ENCODE measurements around the gene TDRKH. TPM values are rescaled to one million over a fixed set of nuclear protein-coding genes. Genes with fewer than 3 reads are reported as not detected.

Gene TDRKH
- total RNA-seq, 4 donors from 2014 or later: 1.2 to 5.0 (median 3.6) TPM

DNA sequence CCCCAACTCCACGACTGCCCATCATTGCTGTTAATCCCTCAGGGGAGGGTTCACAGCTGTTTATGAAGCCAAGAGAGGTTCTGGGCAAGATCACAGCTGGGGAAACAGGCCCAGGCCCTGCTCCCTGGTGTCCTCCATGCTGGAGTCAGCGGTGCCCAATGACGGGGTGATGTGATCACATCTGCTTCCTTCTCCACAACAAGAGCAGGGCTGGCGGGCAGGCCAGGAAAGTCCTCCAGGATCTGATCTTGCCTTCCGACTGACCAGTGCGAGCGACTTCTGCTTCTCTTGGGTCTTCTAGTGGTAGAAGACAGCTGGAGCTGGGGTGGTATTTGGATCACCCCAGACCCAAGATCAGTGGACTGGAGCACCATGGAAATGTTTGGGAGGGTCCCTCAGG is 15.9 kb upstream of the TDRKH start:
- no peaks in the 10 kb centered on the region for H3K9me3 ChIP-seq
- no peaks in the 10 kb centered on the region for H3K4me1 ChIP-seq
- no peak overlapping the region for H3K27ac ChIP-seq
- TF ChIP-seq POLR2A (IDR thresholded peaks at IDR 0.05): no peak
- TF ChIP-seq, protein P1, sequence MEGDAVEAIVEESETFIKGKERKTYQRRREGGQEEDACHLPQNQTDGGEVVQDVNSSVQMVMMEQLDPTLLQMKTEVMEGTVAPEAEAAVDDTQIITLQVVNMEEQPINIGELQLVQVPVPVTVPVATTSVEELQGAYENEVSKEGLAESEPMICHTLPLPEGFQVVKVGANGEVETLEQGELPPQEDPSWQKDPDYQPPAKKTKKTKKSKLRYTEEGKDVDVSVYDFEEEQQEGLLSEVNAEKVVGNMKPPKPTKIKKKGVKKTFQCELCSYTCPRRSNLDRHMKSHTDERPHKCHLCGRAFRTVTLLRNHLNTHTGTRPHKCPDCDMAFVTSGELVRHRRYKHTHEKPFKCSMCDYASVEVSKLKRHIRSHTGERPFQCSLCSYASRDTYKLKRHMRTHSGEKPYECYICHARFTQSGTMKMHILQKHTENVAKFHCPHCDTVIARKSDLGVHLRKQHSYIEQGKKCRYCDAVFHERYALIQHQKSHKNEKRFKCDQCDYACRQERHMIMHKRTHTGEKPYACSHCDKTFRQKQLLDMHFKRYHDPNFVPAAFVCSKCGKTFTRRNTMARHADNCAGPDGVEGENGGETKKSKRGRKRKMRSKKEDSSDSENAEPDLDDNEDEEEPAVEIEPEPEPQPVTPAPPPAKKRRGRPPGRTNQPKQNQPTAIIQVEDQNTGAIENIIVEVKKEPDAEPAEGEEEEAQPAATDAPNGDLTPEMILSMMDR (IDR thresholded peaks at IDR 0.05): no peak
- no peaks in the 10 kb centered on the region for H3K27me3 ChIP-seq
- peaks cover 0 to 10% (median 0%) of the 10 kb centered on the region in 3 donors for H3K36me3 ChIP-seq
- peak in 1 of 3 donors; percentile 36 for DNase-seq
- no peak overlapping the region for H3K4me3 ChIP-seq

DNA sequence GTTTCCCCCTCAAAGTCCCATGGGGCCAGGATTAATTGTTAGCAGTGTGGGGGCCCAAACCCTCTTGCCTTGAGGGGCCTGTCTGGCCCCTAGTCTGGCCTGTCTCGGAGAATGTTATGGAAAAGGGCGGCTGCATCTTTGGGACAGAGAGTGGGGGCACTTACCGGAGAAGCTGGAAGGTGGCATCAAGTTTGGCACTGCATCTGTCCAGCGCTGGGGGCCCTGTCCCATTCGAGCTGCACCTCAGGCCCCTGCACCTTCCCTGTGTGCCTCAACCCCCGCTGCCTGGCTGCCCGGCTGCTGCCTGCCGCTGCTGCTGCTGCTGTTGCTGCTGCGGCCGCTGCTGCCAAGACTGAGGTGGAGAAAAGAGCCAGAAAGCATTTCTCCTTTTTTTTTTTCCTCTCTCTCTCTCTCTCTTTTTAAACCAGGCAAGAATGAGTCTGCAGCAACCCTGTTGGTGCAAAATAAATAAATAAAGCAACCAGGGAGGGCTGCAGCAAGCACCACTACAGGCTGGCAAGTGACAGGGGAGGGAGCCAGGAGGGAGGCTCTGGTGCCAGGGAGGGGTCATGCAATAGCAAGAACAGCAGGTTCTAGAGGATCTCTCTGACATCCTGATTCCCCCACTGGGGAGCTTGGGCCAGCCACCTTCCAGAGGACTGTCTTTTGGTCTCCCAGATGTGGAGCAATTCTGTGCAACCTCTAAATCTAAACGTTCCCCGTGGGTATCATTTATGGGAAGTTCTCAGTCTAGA is 14.9 kb upstream of the TDRKH start, which contains the start of gene LINGO4:
Gene LINGO4 (minus strand): TSS at position 354 of the 755 bp plus-strand sequence. CDS start 2,715 bp downstream, outside the sequence.
- Histone ChIP-seq H3K9me3 (no peaks in the 10 kb centered on the region), H3K4me3 (no peak within 1 kb of the TSS), H3K27me3 (no peaks in the 10 kb centered on the region), H3K36me3 (peaks cover 0 to 10% (median 0%) of the 10 kb centered on the region in 3 donors), H3K27ac (no peak within 1 kb of the TSS), H3K4me1 (no peaks in the 10 kb centered on the region)
- no peak for TF ChIP-seq POLR2A (IDR thresholded peaks at IDR 0.05)
- TF ChIP-seq, protein P1 (IDR thresholded peaks at IDR 0.05): no peak
- DNase-seq: peak in 1 of 3 donors; percentile 34

DNA sequence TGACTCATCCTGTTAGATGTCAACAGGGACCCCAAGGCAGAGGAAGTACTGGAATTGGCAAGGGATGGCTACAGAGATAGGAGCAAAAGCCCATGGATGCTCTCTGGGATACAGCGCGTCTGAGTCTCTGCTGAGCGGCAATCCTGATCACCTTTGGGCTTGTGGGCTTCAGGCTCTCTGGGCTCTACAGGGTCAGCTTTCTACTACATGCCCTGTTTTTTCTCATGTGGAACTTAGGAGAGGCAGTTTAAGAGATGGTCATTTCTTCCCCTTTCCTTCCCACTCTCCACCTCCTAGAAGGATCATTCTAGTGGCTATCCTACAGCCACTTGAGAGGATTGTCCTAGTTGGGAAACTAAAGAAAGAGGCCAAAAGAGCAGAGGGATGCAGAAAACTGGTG is 13.6 kb upstream of the TDRKH start:
- H3K9me3 ChIP-seq: no peaks in the 10 kb centered on the region
- no peak overlapping the region for H3K4me3 ChIP-seq
- no peak for TF ChIP-seq POLR2A (IDR thresholded peaks at IDR 0.05)
- TF ChIP-seq, protein P1 (IDR thresholded peaks at IDR 0.05): no peak
- no peak overlapping the region for H3K27ac ChIP-seq
- DNase-seq: no peak
- no peaks in the 10 kb centered on the region for H3K27me3 ChIP-seq
- H3K36me3 ChIP-seq: peaks cover 0 to 10% (median 0%) of the 10 kb centered on the region in 3 donors
- no peaks in the 10 kb centered on the region for H3K4me1 ChIP-seq

DNA sequence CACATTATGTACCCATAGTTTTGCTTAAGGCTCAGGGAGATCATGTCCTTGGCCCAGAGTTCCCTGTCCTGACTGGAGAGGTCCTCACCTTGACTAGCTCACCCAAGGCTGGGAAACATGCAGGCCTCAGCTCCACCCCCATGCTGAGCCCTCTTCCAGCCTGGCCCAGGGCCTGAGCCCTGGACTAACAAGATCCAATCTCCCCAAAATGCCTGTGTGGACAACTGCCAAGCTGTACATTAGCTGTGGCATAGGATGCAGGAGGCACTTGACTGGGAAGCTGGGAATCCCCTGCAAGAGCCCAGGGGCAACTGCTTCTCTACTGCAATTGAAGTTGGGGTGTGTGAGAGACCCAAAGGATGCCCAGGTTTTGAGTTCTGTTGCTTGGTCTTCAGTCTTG is 12.9 kb upstream of the TDRKH start:
- TF ChIP-seq, protein P1 (IDR thresholded peaks at IDR 0.05): no peak
- TF ChIP-seq POLR2A (IDR thresholded peaks at IDR 0.05): no peak
- DNase-seq: peak in 1 of 3 donors; percentile 21
- Histone ChIP-seq H3K27me3 (no peaks in the 10 kb centered on the region), H3K4me1 (no peaks in the 10 kb centered on the region), H3K9me3 (no peaks in the 10 kb centered on the region), H3K36me3 (peaks cover 0 to 10% (median 0%) of the 10 kb centered on the region in 3 donors), H3K4me3 (no peak overlapping the region), H3K27ac (no peak overlapping the region)

DNA sequence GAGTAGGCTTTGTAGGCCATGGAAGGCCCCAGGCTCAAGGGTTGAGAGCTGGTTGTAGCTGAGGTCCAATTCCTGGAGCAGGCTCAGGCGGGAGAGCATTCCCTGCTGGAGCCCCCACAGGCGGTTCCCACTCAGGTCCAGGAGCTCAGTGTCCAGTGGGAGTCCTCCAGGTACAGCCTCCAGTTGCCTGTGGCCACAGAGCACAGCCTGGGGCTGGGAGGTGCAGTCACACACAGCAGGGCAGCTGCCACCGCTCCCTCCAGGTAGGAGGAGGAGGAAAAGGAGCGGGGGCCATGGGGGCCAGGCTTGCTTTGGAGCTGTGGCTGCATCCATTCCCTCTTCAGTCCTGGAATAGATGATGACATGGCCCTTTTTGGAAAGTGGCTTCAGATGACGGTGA is 12.1 kb upstream of the TDRKH start:
- TF ChIP-seq, protein P1 (IDR thresholded peaks at IDR 0.05): no peak
- no peak for TF ChIP-seq POLR2A (IDR thresholded peaks at IDR 0.05)
- no peak overlapping the region for H3K4me3 ChIP-seq
- DNase-seq: no peak
- no peaks in the 10 kb centered on the region for H3K9me3 ChIP-seq
- peaks cover 0 to 6% (median 0%) of the 10 kb centered on the region in 3 donors for H3K36me3 ChIP-seq
- H3K27ac ChIP-seq: no peak overlapping the region
- no peaks in the 10 kb centered on the region for H3K27me3 ChIP-seq
- no peaks in the 10 kb centered on the region for H3K4me1 ChIP-seq
